GM23338 (cell line): ENCODE data around the gene GGNBP2. TPM values are rescaled to one million over a fixed set of nuclear protein-coding genes. Genes with fewer than 3 reads are reported as not detected.
A peak's percentile ranks its signal among the peaks of the same experiment; 100 is the strongest.

Source experiments
- ATAC-seq: fragments of 200-7000 bp; cut with Tn5 transposase; 3 replicates; pipeline ENCODE4 v1.9.1; 2020
- DNase-seq: peaks from one replicate; pipeline ENCODE4 v3.0.0-alpha.2; 2015; ENCODE audit warnings: low spot score
- H2AFZ ChIP-seq: fragments of 200-600 bp; sonication (generic); 2 replicates; pipeline ENCODE4 v1.8.0; 2016; ENCODE audit warnings: antibody characterized with exemption, mild to moderate bottlenecking, moderate library complexity
- H3F3A ChIP-seq: fragments of 200-600 bp; sonication (generic); replicated peaks from 2 replicates; pipeline ENCODE4 v1.8.0; 2017; ENCODE audit warnings: antibody characterized with exemption, mixed run types, low read depth
- H3K27ac ChIP-seq: fragments of 200-600 bp; sonication (generic); 2 replicates; pipeline ENCODE4 v1.6.1; 2016; ENCODE audit warnings: low read depth
- H3K27me3 ChIP-seq: fragments of 200-600 bp; sonication (generic); 2 replicates; pipeline ENCODE4 v1.8.0; 2016; ENCODE audit warnings: mild to moderate bottlenecking, mixed run types, moderate library complexity; ENCODE audit not compliant: insufficient read depth
- H3K36me3 ChIP-seq: fragments of 200-600 bp; sonication (generic); 2 replicates; pipeline ENCODE4 v1.8.0; 2016; ENCODE audit warnings: mild to moderate bottlenecking; ENCODE audit not compliant: insufficient read depth
- H3K4me1 ChIP-seq: fragments of 200-600 bp; sonication (generic); 2 replicates; pipeline ENCODE4 v1.8.0; 2016; ENCODE audit warnings: mild to moderate bottlenecking, moderate library complexity; ENCODE audit not compliant: insufficient read depth
- H3K4me2 ChIP-seq: fragments of 200-600 bp; sonication (generic); 2 replicates; pipeline ENCODE4 v1.7.1; 2017; ENCODE audit warnings: mixed run types
- H3K4me3 ChIP-seq: fragments of 200-600 bp; sonication (generic); 2 replicates; pipeline ENCODE4 v1.6.1; 2016; ENCODE audit warnings: mixed run types
- H3K79me2 ChIP-seq: fragments of 200-600 bp; sonication (generic); replicated peaks from 2 replicates; pipeline ENCODE4 v1.8.0; 2017; ENCODE audit warnings: mild to moderate bottlenecking; ENCODE audit not compliant: insufficient read depth
- H3K9me2 ChIP-seq: fragments of 200-600 bp; sonication (generic); 2 replicates; pipeline ENCODE4 v1.8.0; 2017; ENCODE audit not compliant: insufficient read depth
- H4K20me1 ChIP-seq: fragments of 200-600 bp; sonication (generic); replicated peaks from 2 replicates; pipeline ENCODE4 v1.8.0; 2017; ENCODE audit warnings: mild to moderate bottlenecking; ENCODE audit not compliant: insufficient read depth
- H3K27ac Mint-ChIP-seq: 2 replicates; pipeline ENCODE4 v1.8.0; 2020; ENCODE audit warnings: inconsistent platforms, mild to moderate bottlenecking, moderate library complexity, mixed read lengths
- H3K27me3 Mint-ChIP-seq: 3 replicates; pipeline ENCODE4 v1.8.0; 2022; ENCODE audit warnings: low read depth, mild to moderate bottlenecking, moderate library complexity, mixed read lengths, inconsistent platforms; ENCODE audit not compliant: insufficient read depth, poor library complexity
- H3K36me3 Mint-ChIP-seq: 3 replicates; pipeline ENCODE4 v1.8.0; 2021; ENCODE audit warnings: low read depth, mild to moderate bottlenecking, inconsistent platforms, moderate library complexity, mixed read lengths
- H3K4me1 Mint-ChIP-seq: 3 replicates; pipeline ENCODE4 v1.8.0; 2020; ENCODE audit warnings: mild to moderate bottlenecking, inconsistent platforms, mixed read lengths
- H3K4me3 Mint-ChIP-seq: 3 replicates; pipeline ENCODE4 v1.8.0; 2021; ENCODE audit warnings: moderate library complexity, mild to moderate bottlenecking, inconsistent platforms, mixed read lengths
- H3K9me3 Mint-ChIP-seq: 3 replicates; pipeline ENCODE4 v1.8.0; 2020; ENCODE audit warnings: moderate library complexity, mild to moderate bottlenecking, inconsistent platforms, mixed read lengths
- CREB1 ChIP-seq: fragments of 250-450 bp; sonication (Bioruptor Pico); IDR thresholded peaks from 2 replicates; pipeline ENCODE4 v1.5.0; 2020; ENCODE audit warnings: low read depth, mild to moderate bottlenecking, moderate library complexity
- EZH2 ChIP-seq: fragments of 200-600 bp; sonication (generic); IDR thresholded peaks from one replicate; pipeline ENCODE4 v1.8.0; 2017; ENCODE audit warnings: antibody characterized with exemption, mild to moderate bottlenecking, low read depth; ENCODE audit not compliant: unreplicated experiment
- EZH2phosphoT487 ChIP-seq: fragments of 200-600 bp; sonication (generic); IDR thresholded peaks from one replicate; pipeline ENCODE4 v1.8.1; 2018; ENCODE audit warnings: antibody characterized with exemption; ENCODE audit not compliant: unreplicated experiment
- JUNB ChIP-seq: IDR thresholded peaks from one replicate; pipeline ENCODE4 v1.6.1; 2016; ENCODE audit warnings: antibody characterized with exemption; ENCODE audit not compliant: unreplicated experiment
- STAT1 ChIP-seq: IDR thresholded peaks from one replicate; pipeline ENCODE4 v1.6.1; 2016; ENCODE audit warnings: antibody characterized with exemption; ENCODE audit not compliant: unreplicated experiment
- ZNF114 ChIP-seq: fragments of 250-450 bp; sonication (Bioruptor Pico); IDR thresholded peaks from 2 replicates; pipeline ENCODE4 v1.5.0; 2020; ENCODE audit warnings: mild to moderate bottlenecking, moderate library complexity
- ZNF331 ChIP-seq: fragments of 250-450 bp; sonication (Bioruptor Pico); IDR thresholded peaks from 2 replicates; pipeline ENCODE4 v1.5.0; 2020; ENCODE audit warnings: low read depth, mild to moderate bottlenecking, moderate library complexity
- polyA plus RNA-seq: library from polyadenylated mRNA; unstranded; fragments of >200 nt; fragmentation: Nextera tagmentation; extraction: Ambion mirVana; gene quantifications from 2 replicates; pipeline ENCODE4 v1.2.1, GENCODE V29; 2016
- total RNA-seq: library from RNA; depleted of rRNA; stranded (reverse); fragments of >200 nt; shearing (Covaris generic); gene quantifications from 2 replicates; pipeline ENCODE4 v1.2.3, GENCODE V29; 2014
- TF ChIP-seq, protein P1 (sequence below): fragments of 250-450 bp; sonication (Bioruptor Pico); IDR thresholded peaks from 2 replicates; pipeline ENCODE4 v1.5.0; 2020; ENCODE audit warnings: mild to moderate bottlenecking, moderate library complexity

The GGNBP2 gene
- total and polyA plus RNA-seq, 2 experiments from 2014 or later: 40.7 to 41.2 TPM

DNA sequence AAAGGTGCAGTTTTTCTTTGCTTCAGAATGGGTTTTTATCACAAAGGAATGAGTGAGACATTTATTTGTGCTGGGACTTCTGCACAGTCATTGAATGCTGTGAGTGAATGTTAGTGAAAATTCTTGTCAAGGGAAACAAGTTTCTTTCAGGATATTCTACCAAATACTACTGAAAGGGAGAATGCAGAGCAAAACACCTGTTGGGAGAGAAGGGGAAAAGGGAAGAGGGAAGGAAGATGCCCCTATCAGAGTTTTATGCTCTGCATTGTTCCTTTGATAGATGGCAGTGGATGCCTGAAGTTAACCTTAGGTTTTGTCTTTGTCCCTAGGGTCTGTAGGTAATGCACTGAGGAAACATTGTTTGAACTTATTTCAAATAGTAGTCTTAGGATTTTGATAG, 3.1 kb downstream of the GGNBP2 start (continued):
- TF ChIP-seq, protein P1, sequence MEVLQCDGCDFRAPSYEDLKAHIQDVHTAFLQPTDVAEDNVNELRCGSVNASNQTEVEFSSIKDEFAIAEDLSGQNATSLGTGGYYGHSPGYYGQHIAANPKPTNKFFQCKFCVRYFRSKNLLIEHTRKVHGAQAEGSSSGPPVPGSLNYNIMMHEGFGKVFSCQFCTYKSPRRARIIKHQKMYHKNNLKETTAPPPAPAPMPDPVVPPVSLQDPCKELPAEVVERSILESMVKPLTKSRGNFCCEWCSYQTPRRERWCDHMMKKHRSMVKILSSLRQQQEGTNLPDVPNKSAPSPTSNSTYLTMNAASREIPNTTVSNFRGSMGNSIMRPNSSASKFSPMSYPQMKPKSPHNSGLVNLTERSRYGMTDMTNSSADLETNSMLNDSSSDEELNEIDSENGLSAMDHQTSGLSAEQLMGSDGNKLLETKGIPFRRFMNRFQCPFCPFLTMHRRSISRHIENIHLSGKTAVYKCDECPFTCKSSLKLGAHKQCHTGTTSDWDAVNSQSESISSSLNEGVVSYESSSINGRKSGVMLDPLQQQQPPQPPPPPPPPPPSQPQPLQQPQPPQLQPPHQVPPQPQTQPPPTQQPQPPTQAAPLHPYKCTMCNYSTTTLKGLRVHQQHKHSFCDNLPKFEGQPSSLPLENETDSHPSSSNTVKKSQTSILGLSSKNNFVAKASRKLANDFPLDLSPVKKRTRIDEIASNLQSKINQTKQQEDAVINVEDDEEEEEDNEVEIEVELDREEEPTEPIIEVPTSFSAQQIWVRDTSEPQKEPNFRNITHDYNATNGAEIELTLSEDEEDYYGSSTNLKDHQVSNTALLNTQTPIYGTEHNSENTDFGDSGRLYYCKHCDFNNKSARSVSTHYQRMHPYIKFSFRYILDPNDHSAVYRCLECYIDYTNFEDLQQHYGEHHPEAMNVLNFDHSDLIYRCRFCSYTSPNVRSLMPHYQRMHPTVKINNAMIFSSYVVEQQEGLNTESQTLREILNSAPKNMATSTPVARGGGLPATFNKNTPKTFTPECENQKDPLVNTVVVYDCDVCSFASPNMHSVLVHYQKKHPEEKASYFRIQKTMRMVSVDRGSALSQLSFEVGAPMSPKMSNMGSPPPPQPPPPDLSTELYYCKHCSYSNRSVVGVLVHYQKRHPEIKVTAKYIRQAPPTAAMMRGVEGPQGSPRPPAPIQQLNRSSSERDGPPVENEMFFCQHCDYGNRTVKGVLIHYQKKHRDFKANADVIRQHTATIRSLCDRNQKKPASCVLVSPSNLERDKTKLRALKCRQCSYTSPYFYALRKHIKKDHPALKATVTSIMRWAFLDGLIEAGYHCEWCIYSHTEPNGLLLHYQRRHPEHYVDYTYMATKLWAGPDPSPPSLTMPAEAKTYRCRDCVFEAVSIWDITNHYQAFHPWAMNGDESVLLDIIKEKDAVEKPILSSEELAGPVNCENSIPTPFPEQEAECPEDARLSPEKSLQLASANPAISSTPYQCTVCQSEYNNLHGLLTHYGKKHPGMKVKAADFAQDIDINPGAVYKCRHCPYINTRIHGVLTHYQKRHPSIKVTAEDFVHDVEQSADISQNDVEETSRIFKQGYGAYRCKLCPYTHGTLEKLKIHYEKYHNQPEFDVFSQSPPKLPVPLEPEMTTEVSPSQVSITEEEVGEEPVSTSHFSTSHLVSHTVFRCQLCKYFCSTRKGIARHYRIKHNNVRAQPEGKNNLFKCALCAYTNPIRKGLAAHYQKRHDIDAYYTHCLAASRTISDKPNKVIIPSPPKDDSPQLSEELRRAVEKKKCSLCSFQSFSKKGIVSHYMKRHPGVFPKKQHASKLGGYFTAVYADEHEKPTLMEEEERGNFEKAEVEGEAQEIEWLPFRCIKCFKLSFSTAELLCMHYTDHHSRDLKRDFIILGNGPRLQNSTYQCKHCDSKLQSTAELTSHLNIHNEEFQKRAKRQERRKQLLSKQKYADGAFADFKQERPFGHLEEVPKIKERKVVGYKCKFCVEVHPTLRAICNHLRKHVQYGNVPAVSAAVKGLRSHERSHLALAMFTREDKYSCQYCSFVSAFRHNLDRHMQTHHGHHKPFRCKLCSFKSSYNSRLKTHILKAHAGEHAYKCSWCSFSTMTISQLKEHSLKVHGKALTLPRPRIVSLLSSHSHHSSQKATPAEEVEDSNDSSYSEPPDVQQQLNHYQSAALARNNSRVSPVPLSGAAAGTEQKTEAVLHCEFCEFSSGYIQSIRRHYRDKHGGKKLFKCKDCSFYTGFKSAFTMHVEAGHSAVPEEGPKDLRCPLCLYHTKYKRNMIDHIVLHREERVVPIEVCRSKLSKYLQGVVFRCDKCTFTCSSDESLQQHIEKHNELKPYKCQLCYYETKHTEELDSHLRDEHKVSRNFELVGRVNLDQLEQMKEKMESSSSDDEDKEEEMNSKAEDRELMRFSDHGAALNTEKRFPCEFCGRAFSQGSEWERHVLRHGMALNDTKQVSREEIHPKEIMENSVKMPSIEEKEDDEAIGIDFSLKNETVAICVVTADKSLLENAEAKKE: no peak
- TF ChIP-seq EZH2: no peak
- no peak for TF ChIP-seq JUNB
- no peak for TF ChIP-seq ZNF331 (CRISPR knock-in tag)
- no peak for TF ChIP-seq ZNF114 (CRISPR knock-in tag)

DNA sequence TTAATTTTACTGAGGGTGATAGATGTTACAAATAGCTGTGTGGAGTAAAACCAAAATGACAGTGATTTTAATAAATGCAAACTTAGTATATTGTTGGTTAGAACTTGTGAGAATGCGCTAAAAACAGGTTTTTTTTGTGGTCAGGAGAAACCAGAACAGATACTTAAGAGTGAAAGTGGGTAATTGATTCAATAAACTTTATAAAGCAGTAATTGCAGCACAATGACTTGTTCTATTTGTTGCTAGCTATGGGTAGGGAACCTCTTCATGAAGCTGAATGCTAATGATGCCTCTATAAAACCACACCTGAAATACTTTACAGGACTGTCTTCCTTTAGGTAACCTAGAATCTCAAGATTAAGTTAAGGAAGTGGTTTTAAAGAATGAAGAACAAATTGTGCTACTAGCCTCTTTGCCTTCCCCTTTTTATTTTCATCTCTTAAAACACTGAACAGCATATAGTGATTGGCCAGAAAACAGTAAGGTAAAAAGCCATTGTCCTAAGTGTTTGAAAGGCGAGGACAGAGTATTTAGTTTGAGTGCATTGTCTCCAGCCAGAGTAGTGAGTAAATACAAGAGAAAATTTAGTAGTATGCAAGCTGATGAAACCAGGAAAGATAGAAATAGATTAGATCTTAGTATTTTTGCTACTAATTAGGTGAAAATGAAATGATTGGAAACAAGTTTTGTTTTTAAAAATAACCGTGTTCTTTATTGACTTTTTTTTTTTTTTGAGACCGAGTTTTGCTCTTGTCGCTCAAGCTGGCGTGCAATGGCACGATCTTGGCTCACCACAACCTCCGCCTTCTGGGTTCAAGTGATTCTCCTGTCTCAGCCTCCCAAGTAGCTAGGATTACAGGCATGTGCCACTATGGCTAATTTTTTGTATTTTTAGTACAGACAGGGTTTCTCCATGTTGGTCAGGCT, 6.0 kb downstream of the GGNBP2 start:
- DNase-seq: no peak
- ATAC-seq: no peak
- Histone ChIP-seq H3K27me3 (no peaks in the 10 kb centered on the region), H3K4me1 (peaks cover 19% of the 10 kb centered on the region), H3K79me2 (peaks cover 98% of the 10 kb centered on the region), H3K4me2 (no peak overlapping the region), H4K20me1 (peaks cover 21% of the 10 kb centered on the region), H3F3A (peaks cover 5% of the 10 kb centered on the region; the same call in 1 of the 2 replicates), H2AFZ (no peak overlapping the region), H3K4me3 (no peak overlapping the region), H3K9me2 (no peaks in the 10 kb centered on the region), H3K27ac (no peak overlapping the region), H3K36me3 (no peaks in the 10 kb centered on the region)
- Mint-ChIP-seq H3K4me3 (no peak overlapping the region), H3K36me3 (peaks cover 8% of the 10 kb centered on the region), H3K27ac (0 out of 2 replicates have a peak overlapping the region, but pooled peaks have one; percentile 29), H3K9me3 (no peaks in the 10 kb centered on the region), H3K27me3 (peaks cover 4% of the 10 kb centered on the region), H3K4me1 (peaks cover 14% of the 10 kb centered on the region; the same call in 2 of the 3 replicates)
- TF ChIP-seq JUNB (no peak), ZNF331 (CRISPR knock-in tag) (no peak), STAT1 (no peak), CREB1 (no peak), EZH2phosphoT487 (no peak), EZH2 (no peak)
- TF ChIP-seq, protein P1: no peak
